Endothelial cell of umbilical vein (primary cell): ENCODE results near the gene CHMP3. TPM values are rescaled to one million over a fixed set of nuclear protein-coding genes. Genes with fewer than 3 reads are reported as not detected.
A peak's percentile ranks its signal among the peaks of the same experiment; 100 is the strongest.

Experiments
- BruUV-seq: library from RNA; stranded (reverse); fragments of 400-500 nt; replicated peaks from 2 replicates; lab custom pipeline; 2021; lab: Mats Ljungman, UMichigan
- CTCF ChIA-PET: fragments of 300-600, 350-600 bp; sonication (Branson Sonifier 250); formaldehyde crosslinking; loops from one replicate; lab custom pipeline; 2021; ENCODE audit warnings: antibody characterized with exemption, inconsistent platforms; lab: Charles Lee
- POLR2A ChIA-PET: fragments of 300-600, 350-600 bp; sonication (Branson Sonifier 250); formaldehyde crosslinking; loops from one replicate; lab custom pipeline; 2021; ENCODE audit warnings: antibody characterized with exemption, inconsistent platforms; lab: Charles Lee
- DNase-seq: peaks from one replicate; pipeline ENCODE4 v3.0.0-alpha.2; 2011; ENCODE audit warnings: low read depth, low spot score
- FAIRE-seq: peaks from 2 replicates; lab custom pipeline; 2011; peaks lifted over from hg19 to GRCh38; lab: Jason Lieb, UNC
- H2AFZ ChIP-seq: 2 replicates; pipeline ENCODE4 v1.6.0; 2012; ENCODE audit warnings: low read depth, low read length, control low read depth, inconsistent platforms
- H3K27ac ChIP-seq: 2 replicates; pipeline ENCODE4 v1.5.1; 2011; ENCODE audit warnings: low read depth, mild to moderate bottlenecking, control low read depth, low read length, moderate library complexity; ENCODE audit not compliant: insufficient read depth
- H3K27me3 ChIP-seq, 2 experiments: 2 replicates each; pipeline versions ENCODE4 v1.6.0 to v1.6.1; 2011; ENCODE audit warnings: low read length in 2 of 2, mixed read lengths in 1 of 2; ENCODE audit not compliant: control insufficient read depth in 2 of 2, insufficient read depth in 2 of 2
- H3K36me3 ChIP-seq, 2 experiments: 2 replicates in 1 of 2; 3 replicates in 1 of 2; pipeline ENCODE4 v1.5.1; 2011; ENCODE audit warnings: low read length in 2 of 2, mild to moderate bottlenecking in 1 of 2, moderate library complexity in 1 of 2; ENCODE audit not compliant: control insufficient read depth in 2 of 2, insufficient read depth in 2 of 2; ENCODE audit errors: extremely low read depth in 1 of 2
- H3K4me1 ChIP-seq: 3 replicates; pipeline ENCODE4 v1.5.1; 2011; ENCODE audit warnings: mild to moderate bottlenecking, low read length; ENCODE audit not compliant: control insufficient read depth, insufficient read depth; ENCODE audit errors: extremely low read depth
- H3K4me2 ChIP-seq: 2 replicates; pipeline ENCODE4 v1.6.1; 2011; ENCODE audit warnings: low read length, control low read depth, mixed read lengths; ENCODE audit not compliant: insufficient read depth
- H3K4me3 ChIP-seq, 3 experiments: fragments of 200-600 bp in 1 of 3; sonication (generic), shearing (Covaris generic) in 1 of 3; replicated peaks in 1 of 3; 2 replicates each; pipeline ENCODE4 v1.5.1; 2011 to 2016; ENCODE audit warnings: control low read depth in 3 of 3, low read length in 3 of 3, mild to moderate bottlenecking in 2 of 3, inconsistent platforms in 1 of 3, low read depth in 1 of 3, moderate library complexity in 1 of 3; ENCODE audit not compliant: insufficient read depth in 1 of 3
- H3K79me2 ChIP-seq: 2 replicates; pipeline ENCODE4 v1.6.0; 2012; ENCODE audit warnings: low read length, inconsistent platforms; ENCODE audit not compliant: control insufficient read depth, insufficient read depth
- H3K9ac ChIP-seq: replicated peaks from 2 replicates; pipeline ENCODE3; 2011; ENCODE audit warnings: low read length, control low read depth; ENCODE audit not compliant: insufficient read depth; ENCODE audit errors: extremely low read depth
- H3K9me1 ChIP-seq: replicated peaks from 3 replicates; pipeline ENCODE4 v1.6.0; 2011; ENCODE audit warnings: mild to moderate bottlenecking, low read length; ENCODE audit not compliant: control insufficient read depth, insufficient read depth; ENCODE audit errors: extremely low read depth
- H3K9me3 ChIP-seq: replicated peaks from 2 replicates; pipeline ENCODE4 v1.5.1; 2012; ENCODE audit warnings: low read length, inconsistent platforms; ENCODE audit not compliant: control insufficient read depth, insufficient read depth
- H4K20me1 ChIP-seq: replicated peaks from 2 replicates; pipeline ENCODE3; 2011; ENCODE audit warnings: mild to moderate bottlenecking, low read length; ENCODE audit not compliant: control insufficient read depth, insufficient read depth; ENCODE audit errors: extremely low read depth
- CTCF ChIP-seq, 2 donors: IDR thresholded peaks; 1 replicate in 1 of 2; 2 replicates in 1 of 2; pipeline ENCODE4 v1.5.1; 2011; ENCODE audit warnings: low read length in 2 of 2, mild to moderate bottlenecking in 2 of 2, moderate library complexity in 2 of 2, control low read depth in 1 of 2, inconsistent platforms in 1 of 2, low read depth in 1 of 2; ENCODE audit not compliant: insufficient read depth in 1 of 2; ENCODE audit errors: extremely low read depth in 1 of 2
- EZH2 ChIP-seq: IDR thresholded peaks from 2 replicates; pipeline ENCODE4 v1.6.1; 2012; ENCODE audit warnings: borderline replicate concordance, low read depth, mild to moderate bottlenecking, moderate library complexity, low read length, inconsistent platforms; ENCODE audit not compliant: severe bottlenecking
- FOS ChIP-seq: IDR thresholded peaks from 2 replicates; pipeline ENCODE4 v1.6.1; 2011; ENCODE audit warnings: mild to moderate bottlenecking, low read length, moderate library complexity, borderline replicate concordance; ENCODE audit not compliant: insufficient read depth
- GATA2 ChIP-seq: IDR thresholded peaks from 2 replicates; pipeline ENCODE4 v1.7.0; 2011; ENCODE audit warnings: low read depth, mild to moderate bottlenecking, moderate library complexity, mixed read lengths, low read length; ENCODE audit not compliant: insufficient read length, insufficient read depth
- JUN ChIP-seq: IDR thresholded peaks from 2 replicates; pipeline ENCODE4 v1.6.1; 2011; ENCODE audit warnings: borderline replicate concordance, low read depth; ENCODE audit not compliant: insufficient read length, insufficient read depth
- MAX ChIP-seq: IDR thresholded peaks from 2 replicates; pipeline ENCODE4 v1.6.1; 2011; ENCODE audit not compliant: insufficient read depth, insufficient read length
- MYC ChIP-seq: IDR thresholded peaks from one replicate; pipeline ENCODE4 v1.6.1; 2011; ENCODE audit warnings: mild to moderate bottlenecking, low read depth, low read length
- POLR2A ChIP-seq: IDR thresholded peaks from 2 replicates; pipeline ENCODE4 v1.6.1; 2012; ENCODE audit warnings: low read depth, mild to moderate bottlenecking, control low read depth, low read length
- POLR2AphosphoS5 ChIP-seq: IDR thresholded peaks from 2 replicates; pipeline ENCODE4 v1.6.1; 2012; ENCODE audit warnings: low read depth, mild to moderate bottlenecking, control low read depth, low read length, moderate library complexity; ENCODE audit not compliant: insufficient read depth
- dilution Hi-C: fragments of 300-500 bp; cut with MboI; formaldehyde crosslinking; loops from one replicate; pipeline ENCODE4 v1.15.0; 2019; ENCODE audit warnings: low sequenced_read_pairs; ENCODE audit not compliant: extremely low pct_ligation_motif_present
- intact Hi-C: fragments of 100-400 bp; cut with micrococcal nuclease; formaldehyde crosslinking; loops from one replicate; pipeline ENCODE4 v1.10.0; 2022
- polyA plus RNA-seq, 4 experiments: library from polyadenylated mRNA; depleted of rRNA in 3 of 4; stranded (reverse) in 3 of 4; unstranded in 1 of 4; fragments of >200 nt; gene quantifications; 2 replicates each; pipeline versions ENCODE4 v1.2.1 to v1.2.3, GENCODE V29; 2011 to 2012; ENCODE audit warnings: missing spikeins in 1 of 4
- total RNA-seq: library from RNA; stranded (reverse); gene quantifications from 2 replicates; pipeline ENCODE4 v1.2.3, GENCODE V29; 2021

The CHMP3 gene
- total and polyA plus RNA-seq, 2 donors (not counting 3 experiments of a cell fraction or from before 2014, with no cell fraction given) = 48.1 to 92.2 TPM

GRCh38 chr2:86598966-86599365 lies 35.7 kb upstream of the CHMP3 start:
- Histone ChIP-seq H3K79me2 (no peaks in the 10 kb centered on the region), H3K4me3 (no peak overlapping the region), H3K9ac (no peak overlapping the region), H3K27ac (no peak overlapping the region), H2AFZ (no peak overlapping the region), H3K27me3 (no peaks in the 10 kb centered on the region), H3K9me1 (no peaks in the 10 kb centered on the region), H3K9me3 (no peaks in the 10 kb centered on the region), H3K4me2 (no peak overlapping the region), H3K4me1 (no peaks in the 10 kb centered on the region), H3K36me3 (peaks cover 0 to 2% of the 10 kb centered on the region in 2 experiments), H4K20me1 (no peaks in the 10 kb centered on the region)
- intact Hi-C loops (no loop called here), dilution Hi-C loops (no loop called here)
- ChIA-PET CTCF (no interaction called here), POLR2A (interaction anchor here (0.5 kb wide), 1 partner anchor 44 kb away, joined by 5 read pairs; no protein-coding TSS in a partner anchor)
- DNase-seq (peak; percentile 13), FAIRE-seq (no peak)
- TF ChIP-seq MYC (no peak), GATA2 (no peak), EZH2 (no peak), POLR2AphosphoS5 (no peak), CTCF (IDR thresholded peaks at IDR 0.05; ENCODE audit: extremely low read depth in 1 of 2, insufficient read depth in 1 of 2, low read depth in 1 of 2, low read length in 2 of 2) (no peak), JUN (no peak), POLR2A (no peak), FOS (no peak), MAX (no peak)
- BruUV-seq = no TSS peak
